C4-2B (cell line): Measurements from ENCODE around the gene EPHA4.

Experiments used
- ZFX ChIP-seq: fragments of 450-650 bp; IDR thresholded peaks from 2 replicates; pipeline ENCODE4 v1.6.1; 2017
- TF ChIP-seq, protein P1 (sequence below): fragments of 450-650 bp; conservative IDR thresholded peaks from 2 replicates; pipeline ENCODE4 v1.5.1; 2017; ENCODE audit warnings: mild to moderate bottlenecking

- TF ChIP-seq, protein P1, sequence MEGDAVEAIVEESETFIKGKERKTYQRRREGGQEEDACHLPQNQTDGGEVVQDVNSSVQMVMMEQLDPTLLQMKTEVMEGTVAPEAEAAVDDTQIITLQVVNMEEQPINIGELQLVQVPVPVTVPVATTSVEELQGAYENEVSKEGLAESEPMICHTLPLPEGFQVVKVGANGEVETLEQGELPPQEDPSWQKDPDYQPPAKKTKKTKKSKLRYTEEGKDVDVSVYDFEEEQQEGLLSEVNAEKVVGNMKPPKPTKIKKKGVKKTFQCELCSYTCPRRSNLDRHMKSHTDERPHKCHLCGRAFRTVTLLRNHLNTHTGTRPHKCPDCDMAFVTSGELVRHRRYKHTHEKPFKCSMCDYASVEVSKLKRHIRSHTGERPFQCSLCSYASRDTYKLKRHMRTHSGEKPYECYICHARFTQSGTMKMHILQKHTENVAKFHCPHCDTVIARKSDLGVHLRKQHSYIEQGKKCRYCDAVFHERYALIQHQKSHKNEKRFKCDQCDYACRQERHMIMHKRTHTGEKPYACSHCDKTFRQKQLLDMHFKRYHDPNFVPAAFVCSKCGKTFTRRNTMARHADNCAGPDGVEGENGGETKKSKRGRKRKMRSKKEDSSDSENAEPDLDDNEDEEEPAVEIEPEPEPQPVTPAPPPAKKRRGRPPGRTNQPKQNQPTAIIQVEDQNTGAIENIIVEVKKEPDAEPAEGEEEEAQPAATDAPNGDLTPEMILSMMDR: no peak
- TF ChIP-seq ZFX: no peak
Measured at GRCh38 chr2:221589696-221590095, 17.6 kb upstream of the EPHA4 start.
